Kidney (tissue), 14 donors: ENCODE data around the gene KRTAP12-1. TPM values are rescaled to one million over a fixed set of nuclear protein-coding genes. Genes with fewer than 3 reads are reported as not detected.

Source experiments
- DNase-seq, 5 donors: peaks; one replicate each; pipeline ENCODE4 v3.0.0-alpha.2; 2013 to 2020
- FAIRE-seq: peaks from 2 replicates; lab custom pipeline; 2012; peaks lifted over from hg19 to GRCh38; lab: Jason Lieb, UNC
- H3K27ac ChIP-seq, 2 donors: one replicate each; pipeline ENCODE4 v1.7.0; 2013; ENCODE audit warnings: low read depth in 2 of 2, low read length in 2 of 2, inconsistent platforms in 1 of 2
- H3K27me3 ChIP-seq: one replicate; pipeline ENCODE4 v1.7.1; 2013; ENCODE audit warnings: low read length, inconsistent platforms; ENCODE audit not compliant: control insufficient read depth, insufficient read depth
- H3K36me3 ChIP-seq, 3 donors: one replicate each; pipeline versions ENCODE4 v1.7.0 to v1.7.1; 2013; ENCODE audit warnings: low read length in 3 of 3, control low read depth in 1 of 3, inconsistent platforms in 1 of 3; ENCODE audit not compliant: insufficient read depth in 3 of 3, control insufficient read depth in 2 of 3
- H3K4me1 ChIP-seq, 3 donors: one replicate each; pipeline versions ENCODE4 v1.7.0 to v1.7.1; 2013; ENCODE audit warnings: low read length in 3 of 3, inconsistent platforms in 1 of 3, low read depth in 1 of 3; ENCODE audit not compliant: control insufficient read depth in 2 of 3, insufficient read depth in 2 of 3
- H3K4me3 ChIP-seq, 3 donors: one replicate each; pipeline versions ENCODE4 v1.7.0 to v1.8.1; 2013; ENCODE audit warnings: low read length in 3 of 3, control low read depth in 1 of 3, inconsistent platforms in 1 of 3
- H3K9ac ChIP-seq, 3 donors: one replicate each; pipeline versions ENCODE4 v1.7.0 to v1.7.1; 2013; ENCODE audit warnings: low read length in 3 of 3, control low read depth in 1 of 3, inconsistent platforms in 1 of 3
- H3K9me3 ChIP-seq, 3 donors: one replicate each; pipeline versions ENCODE4 v1.7.0 to v1.7.1; 2013; ENCODE audit warnings: low read length in 3 of 3, control low read depth in 1 of 3, inconsistent platforms in 1 of 3; ENCODE audit not compliant: control insufficient read depth in 2 of 3, insufficient read depth in 1 of 3
- CTCF ChIP-seq: IDR thresholded peaks from 3 replicates; pipeline ENCODE4 v1.5.1; 2012; ENCODE audit warnings: mild to moderate bottlenecking, moderate library complexity, borderline replicate concordance; ENCODE audit not compliant: insufficient read depth; ENCODE audit errors: extremely low read depth
- intact Hi-C: fragments of 100-400 bp; cut with DNase I; formaldehyde crosslinking; loops from one replicate; pipeline ENCODE4 v1.11.1; 2022
- polyA plus RNA-seq: library from polyadenylated mRNA; stranded (reverse); fragments of 350-450 nt; fragmentation: Illumina TruSeq; extraction: RNeasy Lipid Tissue Mini Kit (QIAGEN cat#74804); gene quantifications from one replicate; pipeline ENCODE4 v1.2.3, GENCODE V29; 2014; ENCODE audit warnings: low read depth, low replicate concordance; ENCODE audit not compliant: insufficient read depth
- total RNA-seq: library from RNA; stranded (reverse); fragmentation: NEBNext Ultra II Directional; extraction: Animal tissue kit (Norgen Biotek cat#: 25700); gene quantifications from one replicate; pipeline ENCODE4 v1.2.1, GENCODE V29; 2021
- donor health status: control.
- donor health status: control.
- donor health status: control.
- donor health status: control.
- donor health status: control.
- donor health status: DM: yes; HTN: yes; CAD: no.
- donor health status: Normal renal cell carcinoma (clear cell type).

The KRTAP12-1 gene
- total and polyA plus RNA-seq, 2 donors from 2014 or later = not detected

GRCh38 chr21:44658541-44658910 lies 23.4 kb downstream of the KRTAP12-1 start:
- Histone ChIP-seq H3K4me3 (no peak overlapping the region), H3K9ac (no peak overlapping the region), H3K9me3 (peaks cover 0 to 11% (median 4%) of the 10 kb centered on the region in 3 donors), H3K27me3 (no peaks in the 10 kb centered on the region), H3K4me1 (no peaks in the 10 kb centered on the region), H3K36me3 (no peaks in the 10 kb centered on the region), H3K27ac (no peak overlapping the region)
- intact Hi-C loops = no loop called here
- no peak for FAIRE-seq
- DNase-seq = no peak
- TF ChIP-seq CTCF = no peak

- peak in 1 of 5 donors; percentile 65 for DNase-seq
- FAIRE-seq = no peak
- H3K27ac ChIP-seq = no peak within 1 kb of the TSS
Observed at GRCh38 chr21:44657635-44658540, 24.1 kb downstream of the KRTAP12-1 start, which contains the start of gene KRTAP12-3. KRTAP12-3 (plus strand) TSS chr21:44657932; CDS start chr21:44657980, 48 bp downstream.

GRCh38 chr21:44656868-44657267 lies 25.1 kb downstream of the KRTAP12-1 start:
- no peak overlapping the region for H3K27ac ChIP-seq
- no peak for FAIRE-seq
- intact Hi-C loops = no loop called here
- H3K36me3 ChIP-seq = no peaks in the 10 kb centered on the region
- no peaks in the 10 kb centered on the region for H3K27me3 ChIP-seq
- H3K4me3 ChIP-seq = no peak overlapping the region
- H3K4me1 ChIP-seq = no peaks in the 10 kb centered on the region
- TF ChIP-seq CTCF = no peak
- H3K9ac ChIP-seq = no peak overlapping the region
- H3K9me3 ChIP-seq = peaks cover 0 to 11% (median 4%) of the 10 kb centered on the region in 3 donors
- no peak for DNase-seq

More at GRCh38 chr21:44657635-44658540, 24.1 kb downstream of the KRTAP12-1 start, which contains the start of gene KRTAP12-3:
- Histone ChIP-seq H3K36me3 (no peaks in the 10 kb centered on the region), H3K4me3 (no peak within 1 kb of the TSS), H3K27me3 (no peaks in the 10 kb centered on the region), H3K4me1 (no peaks in the 10 kb centered on the region), H3K9me3 (peaks cover 0 to 11% (median 4%) of the 10 kb centered on the region in 3 donors), H3K9ac (no peak within 1 kb of the TSS)
- no peak for TF ChIP-seq CTCF
- intact Hi-C loops = no loop called here
